Endodermal cell (in vitro differentiated cells): Measurements from ENCODE around the gene PTRH2. TPM values are rescaled to one million over a fixed set of nuclear protein-coding genes. Genes with fewer than 3 reads are reported as not detected.
A peak's percentile ranks its signal among the peaks of the same experiment; 100 is the strongest.

Experiments used
- DNase-seq: peaks from one replicate; pipeline ENCODE4 v3.0.0-alpha.2; 2017
- H3K27ac ChIP-seq: 2 replicates; pipeline ENCODE4 v1.5.1; 2013; ENCODE audit warnings: mild to moderate bottlenecking, low read depth, low read length, moderate library complexity
- H3K27me3 ChIP-seq: 2 replicates; pipeline ENCODE4 v1.6.1; 2013; ENCODE audit warnings: mild to moderate bottlenecking, low read length, moderate library complexity; ENCODE audit not compliant: insufficient read depth, control insufficient read depth, poor library complexity, severe bottlenecking
- H3K36me3 ChIP-seq: 2 replicates; pipeline ENCODE4 v1.7.0; 2013; ENCODE audit warnings: mild to moderate bottlenecking, low read length, moderate library complexity; ENCODE audit not compliant: control insufficient read depth, insufficient read depth
- H3K4me1 ChIP-seq: one replicate; pipeline ENCODE4 v1.7.0; 2013; ENCODE audit warnings: low read length; ENCODE audit not compliant: control insufficient read depth, insufficient read depth
- H3K4me3 ChIP-seq: 2 replicates; pipeline ENCODE4 v1.5.1; 2013; ENCODE audit warnings: mild to moderate bottlenecking, low read length, moderate library complexity
- H3K9ac ChIP-seq: 2 replicates; pipeline ENCODE4 v1.6.1; 2013; ENCODE audit warnings: mild to moderate bottlenecking, low read length, moderate library complexity; ENCODE audit not compliant: poor library complexity, severe bottlenecking; ENCODE audit errors: extremely low read depth
- H3K9me3 ChIP-seq: 2 replicates; pipeline ENCODE4 v1.6.1; 2013; ENCODE audit warnings: mild to moderate bottlenecking, low read length, moderate library complexity; ENCODE audit not compliant: control insufficient read depth
- H3K27ac Mint-ChIP-seq: 2 replicates; pipeline ENCODE4 v1.8.0; 2020; ENCODE audit warnings: mixed read lengths
- H3K27me3 Mint-ChIP-seq: 2 replicates; pipeline ENCODE4 v1.8.0; 2021; ENCODE audit warnings: mild to moderate bottlenecking, mixed read lengths; ENCODE audit not compliant: insufficient read depth
- H3K36me3 Mint-ChIP-seq: 2 replicates; pipeline ENCODE4 v1.8.0; 2020; ENCODE audit warnings: low read depth, mixed read lengths
- H3K4me1 Mint-ChIP-seq: 2 replicates; pipeline ENCODE4 v1.8.0; 2020; ENCODE audit warnings: mixed read lengths
- H3K4me3 Mint-ChIP-seq: 2 replicates; pipeline ENCODE4 v1.8.0; 2020; ENCODE audit warnings: mild to moderate bottlenecking, moderate library complexity, mixed read lengths
- H3K9me3 Mint-ChIP-seq: 2 replicates; pipeline ENCODE4 v1.8.0; 2020; ENCODE audit warnings: mild to moderate bottlenecking, mixed read lengths
- WGBS, 2 experiments: methylation state at CpG; one replicate each; pipeline versions ENCODE4 v1.1.5 to v1.1.7; 2013; ENCODE audit warnings: missing lambda C conversion rate in 2 of 2, mixed read lengths in 1 of 2; ENCODE audit not compliant: insufficient coverage in 1 of 2, insufficient read length in 1 of 2; 5-methylcytosine and 5-hydroxymethylcytosine counted together
- total RNA-seq, 2 donors: library from RNA; stranded (reverse); fragmentation: NEBNext Ultra II Directional in 1 of 2; extraction: Animal tissue kit (Norgen Biotek cat#: 25700) in 1 of 2; gene quantifications; 2 replicates in 1 of 2; 3 replicates in 1 of 2; pipeline ENCODE4 v1.2.1, GENCODE V29; 2021
- TF ChIP-seq, protein P1 (sequence below): fragments of 200-600 bp; sonication (generic); conservative IDR thresholded peaks from 2 replicates; pipeline ENCODE4 v1.5.0; 2021; ENCODE audit warnings: antibody characterized with exemption, mild to moderate bottlenecking

Gene PTRH2
- total RNA-seq, 2 donors from 2014 or later = 21.6 to 23.6 TPM

DNA sequence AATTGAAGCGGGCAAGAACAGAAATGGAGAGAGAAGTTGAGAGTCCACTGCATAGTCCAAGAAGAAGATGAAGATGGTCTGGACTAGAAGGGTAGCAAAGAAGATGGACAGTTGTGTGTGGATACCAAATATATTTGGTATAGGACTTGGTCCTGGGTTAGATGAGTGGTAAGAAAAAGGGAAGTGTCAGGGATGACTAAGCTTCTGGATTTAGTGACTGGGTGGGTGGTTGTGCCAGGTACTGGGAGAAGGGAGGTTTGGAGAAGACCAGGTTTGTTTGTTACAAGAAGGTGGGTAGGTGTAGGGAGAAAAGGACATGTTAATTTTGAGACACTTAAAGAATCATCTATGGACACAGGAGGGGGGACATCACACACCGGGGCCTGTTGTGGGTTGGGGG is 5.6 kb upstream of the PTRH2 start:
- H3K4me1 ChIP-seq = no peaks in the 10 kb centered on the region
- Mint-ChIP-seq H3K4me1 (peaks cover 11% of the 10 kb centered on the region), H3K4me3 (no peak overlapping the region), H3K27me3 (no peaks in the 10 kb centered on the region), H3K27ac (no peak overlapping the region), H3K9me3 (no peaks in the 10 kb centered on the region), H3K36me3 (no peaks in the 10 kb centered on the region)
- H3K36me3 ChIP-seq = no peaks in the 10 kb centered on the region
- H3K27me3 ChIP-seq = no peaks in the 10 kb centered on the region
- TF ChIP-seq, protein P1, sequence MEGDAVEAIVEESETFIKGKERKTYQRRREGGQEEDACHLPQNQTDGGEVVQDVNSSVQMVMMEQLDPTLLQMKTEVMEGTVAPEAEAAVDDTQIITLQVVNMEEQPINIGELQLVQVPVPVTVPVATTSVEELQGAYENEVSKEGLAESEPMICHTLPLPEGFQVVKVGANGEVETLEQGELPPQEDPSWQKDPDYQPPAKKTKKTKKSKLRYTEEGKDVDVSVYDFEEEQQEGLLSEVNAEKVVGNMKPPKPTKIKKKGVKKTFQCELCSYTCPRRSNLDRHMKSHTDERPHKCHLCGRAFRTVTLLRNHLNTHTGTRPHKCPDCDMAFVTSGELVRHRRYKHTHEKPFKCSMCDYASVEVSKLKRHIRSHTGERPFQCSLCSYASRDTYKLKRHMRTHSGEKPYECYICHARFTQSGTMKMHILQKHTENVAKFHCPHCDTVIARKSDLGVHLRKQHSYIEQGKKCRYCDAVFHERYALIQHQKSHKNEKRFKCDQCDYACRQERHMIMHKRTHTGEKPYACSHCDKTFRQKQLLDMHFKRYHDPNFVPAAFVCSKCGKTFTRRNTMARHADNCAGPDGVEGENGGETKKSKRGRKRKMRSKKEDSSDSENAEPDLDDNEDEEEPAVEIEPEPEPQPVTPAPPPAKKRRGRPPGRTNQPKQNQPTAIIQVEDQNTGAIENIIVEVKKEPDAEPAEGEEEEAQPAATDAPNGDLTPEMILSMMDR = no peak
- WGBS, 2 experiments = 94 to 100% methylated on average over 1 to 2 of the region's 2 CpGs
- no peak overlapping the region for H3K27ac ChIP-seq
- no peak overlapping the region for H3K4me3 ChIP-seq
- H3K9ac ChIP-seq = no peak overlapping the region
- H3K9me3 ChIP-seq = no peaks in the 10 kb centered on the region
- DNase-seq = no peak

DNA sequence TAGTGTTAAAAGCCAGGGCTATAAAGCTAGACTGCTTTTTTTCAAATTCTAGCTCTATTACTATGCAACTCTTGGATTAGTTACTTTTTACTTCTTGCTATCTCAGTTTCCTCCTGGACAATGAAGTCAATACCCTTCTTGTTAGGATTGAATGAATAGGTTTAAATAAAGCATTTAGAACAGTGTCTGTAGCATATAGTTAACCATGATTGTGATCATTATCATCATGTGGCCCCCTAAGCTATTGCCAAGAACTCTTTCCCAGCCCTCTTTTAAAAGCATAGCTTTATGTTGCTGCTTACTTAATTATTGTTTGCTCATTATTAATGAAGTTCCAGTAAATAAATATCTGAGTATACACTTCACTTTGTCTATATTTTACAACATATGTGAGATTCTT is 4.7 kb upstream of the PTRH2 start:
- DNase-seq = no peak
- no peaks in the 10 kb centered on the region for H3K9me3 ChIP-seq
- H3K4me3 Mint-ChIP-seq = no peak overlapping the region
- H3K27ac ChIP-seq = no peak overlapping the region
- H3K27me3 ChIP-seq = no peaks in the 10 kb centered on the region
- no peaks in the 10 kb centered on the region for H3K27me3 Mint-ChIP-seq
- no peaks in the 10 kb centered on the region for H3K36me3 Mint-ChIP-seq
- H3K4me1 ChIP-seq = no peaks in the 10 kb centered on the region
- H3K4me3 ChIP-seq = no peak overlapping the region
- no peaks in the 10 kb centered on the region for H3K9me3 Mint-ChIP-seq
- H3K9ac ChIP-seq = no peak overlapping the region
- H3K27ac Mint-ChIP-seq = no peak overlapping the region
- TF ChIP-seq, protein P1 = no peak
- H3K4me1 Mint-ChIP-seq = peaks cover 11% of the 10 kb centered on the region
- H3K36me3 ChIP-seq = no peaks in the 10 kb centered on the region

DNA sequence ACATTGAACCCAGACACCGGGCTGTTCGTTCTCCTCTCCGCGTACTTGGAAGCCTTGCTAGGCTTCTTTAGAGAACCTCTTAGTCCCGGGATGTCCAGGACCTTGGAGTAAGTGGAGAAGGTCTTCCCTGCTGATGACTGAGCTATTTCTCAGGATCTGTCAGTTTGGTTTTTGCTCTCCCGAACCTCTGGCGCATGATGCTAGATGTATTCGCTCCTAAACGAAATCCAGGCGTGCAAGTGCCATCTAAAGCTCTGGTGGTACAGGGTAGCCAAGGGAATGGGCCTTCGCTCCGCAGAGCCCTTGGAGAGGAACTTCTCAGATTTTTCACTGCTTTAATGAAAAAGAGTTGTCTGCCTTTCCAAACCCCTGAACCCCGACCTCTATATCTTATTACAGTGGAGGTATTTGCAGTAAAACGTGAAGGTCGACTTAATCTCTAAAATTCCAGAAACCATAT is 771 bp upstream of the PTRH2 start:
- peak overlapping the region; percentile 99 for H3K27ac Mint-ChIP-seq

More for the DNA sequence above, 771 bp upstream of the PTRH2 start:
- H3K4me3 ChIP-seq = peak overlapping the region; percentile 96
- H3K4me1 ChIP-seq = no peaks in the 10 kb centered on the region
- peaks cover 15% of the 10 kb centered on the region for H3K36me3 ChIP-seq
- peak overlapping the region; percentile 78 for H3K27ac ChIP-seq
- peak overlapping the region; percentile 97 for H3K4me3 Mint-ChIP-seq
- no peak for DNase-seq
- no peaks in the 10 kb centered on the region for H3K27me3 ChIP-seq
- H3K9ac ChIP-seq = peak overlapping the region; percentile 92
- H3K27me3 Mint-ChIP-seq = no peaks in the 10 kb centered on the region
- peaks cover 19% of the 10 kb centered on the region for H3K36me3 Mint-ChIP-seq
- WGBS, 2 experiments = 2 to 3% methylated on average over 8 to 15 of the region's 15 CpGs
- H3K9me3 ChIP-seq = no peaks in the 10 kb centered on the region
- TF ChIP-seq, protein P1 = no peak
- no peaks in the 10 kb centered on the region for H3K9me3 Mint-ChIP-seq
- peaks cover 18% of the 10 kb centered on the region for H3K4me1 Mint-ChIP-seq
